GM06990 (cell line): Measurements from ENCODE around the gene ADAMTSL1.

Source experiments
- DNase-seq: peaks from one replicate; pipeline ENCODE4 v3.0.0-alpha.2; 2011; ENCODE audit not compliant: insufficient read length; ENCODE audit errors: extremely low read depth
- H3K27me3 ChIP-seq: replicated peaks from 2 replicates; pipeline ENCODE4 v1.6.0; 2011; ENCODE audit warnings: low read length; ENCODE audit not compliant: control insufficient read depth, insufficient read depth
- H3K36me3 ChIP-seq: 2 replicates; pipeline ENCODE4 v1.5.1; 2011; ENCODE audit warnings: low read length; ENCODE audit not compliant: control insufficient read depth, insufficient read depth
- H3K4me3 ChIP-seq: replicated peaks from 2 replicates; pipeline ENCODE4 v1.5.1; 2011; ENCODE audit warnings: low read depth, mild to moderate bottlenecking, control low read depth, low read length
- CTCF ChIP-seq: IDR thresholded peaks from 2 replicates; pipeline ENCODE4 v1.5.1; 2011; ENCODE audit warnings: low read length, control low read depth, mild to moderate bottlenecking, inconsistent platforms; ENCODE audit not compliant: insufficient read depth, poor library complexity, severe bottlenecking

The ADAMTSL1 gene

DNA sequence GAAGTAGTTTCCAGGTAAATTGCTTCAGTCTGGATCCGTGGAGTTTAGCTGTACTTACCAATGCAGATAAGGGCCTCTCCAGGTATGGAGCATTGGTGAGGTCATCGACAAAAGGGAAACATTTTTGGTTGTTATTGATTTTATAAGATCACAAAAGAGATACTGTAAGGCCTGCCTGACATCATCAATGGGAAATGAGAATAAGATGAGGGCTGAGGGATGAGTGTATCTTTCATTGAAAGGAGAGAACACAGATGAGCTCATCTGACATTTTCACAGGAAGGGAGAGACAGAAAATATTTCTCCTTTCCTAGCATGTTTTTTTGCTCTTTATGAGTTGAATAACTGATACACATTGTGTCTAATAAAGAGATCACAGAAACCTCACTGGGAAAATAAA is 325.5 kb downstream of the ADAMTSL1 start:
- H3K27me3 ChIP-seq = no peaks in the 10 kb centered on the region
- H3K4me3 ChIP-seq = no peak overlapping the region
- H3K36me3 ChIP-seq = no peaks in the 10 kb centered on the region
- no peak for DNase-seq
- no peak for TF ChIP-seq CTCF

DNA sequence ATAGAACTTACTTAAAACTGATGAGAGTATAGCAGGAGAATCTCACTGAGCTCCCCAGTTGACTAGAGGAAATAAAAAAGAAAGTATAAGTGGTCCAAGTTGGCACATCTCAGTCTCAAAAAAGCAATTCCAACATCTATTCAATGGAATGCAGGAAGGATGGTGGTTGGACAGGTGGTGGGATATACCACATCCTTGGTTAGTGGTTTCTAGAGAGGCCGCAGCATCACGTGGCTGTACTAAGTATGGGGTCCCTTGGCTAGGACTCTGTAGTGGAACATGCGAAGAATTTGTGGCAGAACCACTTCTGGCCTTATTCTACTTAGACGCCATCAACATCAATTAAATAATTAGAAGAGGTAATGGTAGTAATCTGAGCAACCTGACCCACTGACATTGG is 326.6 kb downstream of the ADAMTSL1 start:
- DNase-seq = no peak
- no peaks in the 10 kb centered on the region for H3K36me3 ChIP-seq
- H3K4me3 ChIP-seq = no peak overlapping the region
- H3K27me3 ChIP-seq = no peaks in the 10 kb centered on the region
- TF ChIP-seq CTCF = no peak

- Histone ChIP-seq H3K27me3 (no peaks in the 10 kb centered on the region), H3K36me3 (no peaks in the 10 kb centered on the region), H3K4me3 (no peak overlapping the region)
- no peak for DNase-seq
- no peak for TF ChIP-seq CTCF
Observed at GRCh38 chr9:18805386-18805785, 331.4 kb downstream of the ADAMTSL1 start.

DNA sequence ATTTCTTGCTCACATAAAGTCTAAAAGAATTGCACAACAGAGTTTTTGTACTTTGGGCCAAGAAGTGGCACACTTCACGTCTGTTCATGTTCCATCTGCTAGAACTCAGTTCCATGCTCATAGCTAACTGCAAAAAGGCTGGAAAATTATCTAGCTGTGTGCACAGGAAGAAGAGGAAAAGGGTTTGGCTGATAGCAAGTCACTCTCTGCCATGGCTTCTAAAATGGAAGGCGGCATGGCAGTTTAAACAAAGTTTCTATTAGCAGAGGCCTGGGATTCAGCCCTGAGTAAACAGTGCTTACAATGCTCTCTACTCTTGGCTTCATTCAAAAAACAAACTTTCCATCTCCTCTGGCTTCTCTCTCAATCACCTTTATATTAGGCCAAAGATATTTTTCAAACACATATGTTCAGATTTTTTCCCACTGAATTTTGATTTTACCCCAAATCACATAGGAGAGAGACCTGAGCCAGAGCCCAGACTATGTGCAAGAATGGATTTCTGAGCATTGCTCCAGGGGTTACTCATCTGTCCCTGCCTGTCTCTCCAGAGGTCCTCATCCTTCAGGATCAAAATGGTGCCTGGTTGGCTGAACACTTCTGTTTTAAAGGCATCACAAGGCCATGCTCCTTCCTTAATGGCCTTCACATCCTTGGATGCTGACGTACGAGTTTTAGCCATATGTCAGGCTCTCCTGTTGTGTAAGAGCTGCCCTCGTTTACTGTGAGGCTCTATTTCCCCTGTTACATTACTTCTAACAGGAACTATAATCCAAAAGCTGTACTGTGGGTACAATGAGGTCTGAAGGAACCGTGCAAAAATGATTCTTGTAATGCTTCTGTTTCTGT is 332.5 kb downstream of the ADAMTSL1 start:
- DNase-seq = no peak
- no peak overlapping the region for H3K4me3 ChIP-seq
- no peak for TF ChIP-seq CTCF
- H3K36me3 ChIP-seq = no peaks in the 10 kb centered on the region
- H3K27me3 ChIP-seq = no peaks in the 10 kb centered on the region

- no peak for DNase-seq
- Histone ChIP-seq H3K36me3 (no peaks in the 10 kb centered on the region), H3K4me3 (no peak overlapping the region), H3K27me3 (no peaks in the 10 kb centered on the region)
- no peak for TF ChIP-seq CTCF
Observed at GRCh38 chr9:18810581-18810980, 336.6 kb downstream of the ADAMTSL1 start.
